ENCODE results near the gene TNFSF13. TPM values are rescaled to one million over a fixed set of nuclear protein-coding genes. Genes with fewer than 3 reads are reported as not detected.

Gene TNFSF13
- total RNA-seq, 1 experiment from 2014 or later: 19.7 TPM

DNA sequence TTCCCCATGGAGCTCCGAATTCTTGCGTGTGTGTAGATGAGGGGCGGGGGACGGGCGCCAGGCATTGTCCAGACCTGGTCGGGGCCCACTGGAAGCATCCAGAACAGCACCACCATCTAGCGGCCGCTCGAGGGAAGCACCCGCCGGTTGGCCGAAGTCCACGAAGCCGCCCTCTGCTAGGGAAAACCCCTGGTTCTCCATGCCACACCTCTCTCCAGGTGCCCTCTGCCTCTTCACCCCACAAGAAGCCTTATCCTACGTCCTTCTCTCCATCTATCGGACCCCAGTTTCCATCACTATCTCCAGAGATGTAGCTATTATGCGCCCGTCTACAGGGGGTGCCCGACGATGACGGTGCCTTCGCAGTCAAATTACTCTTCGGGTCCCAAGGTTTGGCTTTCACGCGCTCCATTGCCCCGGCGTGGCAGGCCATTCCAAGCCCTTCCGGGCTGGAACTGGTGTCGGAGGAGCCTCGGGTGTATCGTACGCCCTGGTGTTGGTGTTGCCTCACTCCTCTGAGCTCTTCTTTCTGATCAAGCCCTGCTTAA lies 2.6 kb downstream of the TNFSF13 start:
- Mint-ChIP-seq H3K9me3 (ENCODE audit: low read depth, unreplicated experiment) (no peaks in the 10 kb centered on the region), H3K4me3 (ENCODE audit: low read depth, unreplicated experiment) (peak overlapping the region; percentile 90), H3K36me3 (ENCODE audit: insufficient read depth, unreplicated experiment) (peaks cover 72% of the 10 kb centered on the region), H3K4me1 (ENCODE audit: low read depth, unreplicated experiment) (peaks cover 40% of the 10 kb centered on the region), H3K27me3 (ENCODE audit: unreplicated experiment) (no peaks in the 10 kb centered on the region), H3K27ac (ENCODE audit: unreplicated experiment) (peak overlapping the region; percentile 64)
- TF ChIP-seq, protein P1, sequence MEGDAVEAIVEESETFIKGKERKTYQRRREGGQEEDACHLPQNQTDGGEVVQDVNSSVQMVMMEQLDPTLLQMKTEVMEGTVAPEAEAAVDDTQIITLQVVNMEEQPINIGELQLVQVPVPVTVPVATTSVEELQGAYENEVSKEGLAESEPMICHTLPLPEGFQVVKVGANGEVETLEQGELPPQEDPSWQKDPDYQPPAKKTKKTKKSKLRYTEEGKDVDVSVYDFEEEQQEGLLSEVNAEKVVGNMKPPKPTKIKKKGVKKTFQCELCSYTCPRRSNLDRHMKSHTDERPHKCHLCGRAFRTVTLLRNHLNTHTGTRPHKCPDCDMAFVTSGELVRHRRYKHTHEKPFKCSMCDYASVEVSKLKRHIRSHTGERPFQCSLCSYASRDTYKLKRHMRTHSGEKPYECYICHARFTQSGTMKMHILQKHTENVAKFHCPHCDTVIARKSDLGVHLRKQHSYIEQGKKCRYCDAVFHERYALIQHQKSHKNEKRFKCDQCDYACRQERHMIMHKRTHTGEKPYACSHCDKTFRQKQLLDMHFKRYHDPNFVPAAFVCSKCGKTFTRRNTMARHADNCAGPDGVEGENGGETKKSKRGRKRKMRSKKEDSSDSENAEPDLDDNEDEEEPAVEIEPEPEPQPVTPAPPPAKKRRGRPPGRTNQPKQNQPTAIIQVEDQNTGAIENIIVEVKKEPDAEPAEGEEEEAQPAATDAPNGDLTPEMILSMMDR (IDR thresholded peaks at IDR 0.05; ENCODE audit: unreplicated experiment): peak; percentile 43
- CTCF ChIA-PET: interaction anchor here (0.6 to 2.6 kb wide), 12 partner anchors 13 to 1292 kb away, joined by 3 to 33 read pairs (median 3); partner anchors contain the start of genes DNAH2, SLC2A4, TMEM102 and TMEM256
- intact Hi-C loops (cut with micrococcal nuclease; ENCODE audit: unreplicated experiment): loop anchor here (1.0 to 5.0 kb wide), 3 partner anchors 47 to 204 kb away; partner anchors contain the start of genes FGF11, TMEM102 and TMEM95
- TSS peak; percentile 82 for BruUV-seq (replicated peaks)
- peak; percentile 90 for DNase-seq

DNA sequence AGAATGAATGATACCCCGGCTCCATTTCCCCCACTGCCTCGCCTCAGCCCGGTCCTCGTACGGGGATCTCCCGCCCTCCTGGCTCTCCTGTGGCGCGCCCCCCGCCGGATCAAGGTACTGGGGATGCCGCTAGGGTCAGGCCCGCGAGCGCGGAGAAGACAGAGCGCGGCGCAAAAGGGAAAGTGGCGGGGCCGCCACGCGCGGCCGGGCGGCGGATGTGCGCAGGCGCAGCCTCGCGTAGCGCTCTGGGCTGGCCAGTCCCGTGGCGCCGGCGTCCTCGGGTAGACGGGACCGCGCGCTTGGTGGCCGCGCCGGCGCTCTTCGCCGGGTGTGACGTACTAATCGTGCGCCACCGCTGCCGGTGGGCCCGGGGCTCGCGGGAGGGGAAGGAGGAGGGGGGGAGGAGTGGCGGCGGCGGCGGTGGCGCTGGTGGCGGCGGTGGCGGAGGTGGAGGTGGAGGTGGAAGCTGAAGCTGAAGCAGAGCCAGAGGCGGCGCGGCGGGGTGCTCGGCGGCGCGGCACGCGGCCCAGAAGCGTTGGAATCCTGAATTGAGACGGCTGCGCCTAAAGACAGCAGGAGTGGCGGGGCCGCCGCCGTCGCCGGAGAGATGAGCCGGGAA lies 3.1 kb downstream of the TNFSF13 start, which contains the start of gene SENP3:
Gene SENP3 (plus strand): TSS at position 331 of the 619 bp plus-strand sequence. CDS start 1,158 bp downstream, outside the sequence.
- intact Hi-C loops (cut with micrococcal nuclease; ENCODE audit: unreplicated experiment): loop anchor here (1.0 to 5.0 kb wide), 3 partner anchors 47 to 204 kb away; partner anchors contain the start of genes FGF11, TMEM102 and TMEM95
- DNase-seq: peak; percentile 88
- TF ChIP-seq, protein P1 (IDR thresholded peaks at IDR 0.05; ENCODE audit: unreplicated experiment): no peak
- no peaks in the 10 kb centered on the region for H3K27me3 Mint-ChIP-seq (ENCODE audit: unreplicated experiment)
- CTCF ChIA-PET: interaction anchor here (1.3 to 2.2 kb wide), 3 partner anchors 29 to 281 kb away, joined by 3 to 13 read pairs (median 5); partner anchors contain the start of genes SLC2A4 and TMEM102
- no peaks in the 10 kb centered on the region for H3K9me3 Mint-ChIP-seq (ENCODE audit: low read depth, unreplicated experiment)
- H3K4me1 Mint-ChIP-seq (ENCODE audit: low read depth, unreplicated experiment): peaks cover 40% of the 10 kb centered on the region
- no TSS peak for BruUV-seq (replicated peaks)
- peak within 1 kb of the TSS; percentile 86 for H3K27ac Mint-ChIP-seq (ENCODE audit: unreplicated experiment)
- peak within 1 kb of the TSS; percentile 90 for H3K4me3 Mint-ChIP-seq (ENCODE audit: low read depth, unreplicated experiment)
- peaks cover 75% of the 10 kb centered on the region for H3K36me3 Mint-ChIP-seq (ENCODE audit: insufficient read depth, unreplicated experiment)

DNA sequence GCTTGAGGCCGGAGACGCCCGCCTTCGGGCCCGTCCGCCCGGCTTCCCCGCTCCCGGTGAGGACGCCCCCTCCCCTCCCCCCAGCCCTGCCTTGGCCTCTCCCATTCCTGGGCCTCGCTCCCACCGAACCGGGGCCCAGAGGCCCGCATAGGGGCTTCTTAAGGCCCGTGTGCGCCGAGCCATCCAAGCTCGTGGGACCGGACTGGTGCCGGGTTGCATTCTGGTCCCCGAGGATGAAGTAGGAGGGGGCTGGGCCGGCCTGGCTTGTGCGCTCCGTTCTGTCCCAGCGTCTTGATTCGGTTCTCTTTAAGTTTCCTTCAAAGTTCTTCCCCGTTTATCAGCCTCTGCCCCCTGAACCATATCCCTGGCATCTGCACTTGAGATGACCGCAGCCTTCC lies 3.7 kb downstream of the TNFSF13 start:
- Mint-ChIP-seq H3K9me3 (ENCODE audit: low read depth, unreplicated experiment) (no peaks in the 10 kb centered on the region), H3K4me3 (ENCODE audit: low read depth, unreplicated experiment) (peak overlapping the region; percentile 90), H3K4me1 (ENCODE audit: low read depth, unreplicated experiment) (peaks cover 40% of the 10 kb centered on the region), H3K27ac (ENCODE audit: unreplicated experiment) (peak overlapping the region; percentile 86), H3K27me3 (ENCODE audit: unreplicated experiment) (no peaks in the 10 kb centered on the region), H3K36me3 (ENCODE audit: insufficient read depth, unreplicated experiment) (peaks cover 78% of the 10 kb centered on the region)
- TF ChIP-seq, protein P1 (IDR thresholded peaks at IDR 0.05; ENCODE audit: unreplicated experiment): no peak
- intact Hi-C loops (cut with micrococcal nuclease; ENCODE audit: unreplicated experiment): loop anchor here (5.0 kb wide), 2 partner anchors 125 to 205 kb away; partner anchors contain the start of genes FGF11, TMEM102 and TMEM95
- DNase-seq: no peak
- CTCF ChIA-PET: interaction anchor here (2.2 kb wide), 1 partner anchor 126 kb away, joined by 13 read pairs; the partner anchor contains the start of gene TMEM102
- BruUV-seq (replicated peaks): no TSS peak

DNA sequence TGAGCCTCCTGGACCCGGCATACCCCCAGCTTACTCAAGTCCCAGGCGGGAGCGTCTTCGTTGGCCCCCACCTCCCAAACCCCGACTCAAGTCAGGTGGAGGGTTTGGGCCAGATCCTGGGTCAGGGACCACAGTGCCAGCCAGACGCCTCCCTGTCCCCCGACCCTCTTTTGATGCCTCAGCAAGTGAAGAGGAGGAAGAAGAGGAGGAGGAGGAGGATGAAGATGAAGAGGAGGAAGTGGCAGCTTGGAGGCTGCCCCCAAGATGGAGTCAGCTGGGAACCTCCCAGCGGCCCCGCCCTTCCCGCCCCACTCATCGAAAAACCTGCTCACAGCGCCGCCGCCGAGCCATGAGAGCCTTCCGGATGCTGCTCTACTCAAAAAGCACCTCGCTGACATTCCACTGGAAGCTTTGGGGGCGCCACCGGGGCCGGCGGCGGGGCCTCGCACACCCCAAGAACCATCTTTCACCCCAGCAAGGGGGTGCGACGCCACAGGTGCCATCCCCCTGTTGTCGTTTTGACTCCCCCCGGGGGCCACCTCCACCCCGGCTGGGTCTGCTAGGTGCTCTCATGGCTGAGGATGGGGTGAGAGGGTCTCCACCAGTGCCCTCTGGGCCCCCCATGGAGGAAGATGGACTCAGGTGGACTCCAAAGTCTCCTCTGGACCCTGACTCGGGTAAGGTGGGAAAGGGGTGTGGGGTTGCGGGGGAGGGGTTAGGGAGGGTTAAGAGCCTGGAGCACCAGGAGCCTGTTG lies 4.7 kb downstream of the TNFSF13 start:
- no peak overlapping the region for H3K27ac Mint-ChIP-seq (ENCODE audit: unreplicated experiment)
- CTCF ChIA-PET: no interaction called here
- peaks cover 77% of the 10 kb centered on the region for H3K36me3 Mint-ChIP-seq (ENCODE audit: insufficient read depth, unreplicated experiment)
- intact Hi-C loops (cut with micrococcal nuclease; ENCODE audit: unreplicated experiment): loop anchor here (5.0 kb wide), 2 partner anchors 126 to 206 kb away; partner anchors contain the start of genes FGF11, TMEM102 and TMEM95
- peaks cover 31% of the 10 kb centered on the region for H3K4me1 Mint-ChIP-seq (ENCODE audit: low read depth, unreplicated experiment)
- peak overlapping the region; percentile 90 for H3K4me3 Mint-ChIP-seq (ENCODE audit: low read depth, unreplicated experiment)
- TF ChIP-seq, protein P1 (IDR thresholded peaks at IDR 0.05; ENCODE audit: unreplicated experiment): no peak
- DNase-seq: no peak
- BruUV-seq (replicated peaks): no TSS peak
- H3K9me3 Mint-ChIP-seq (ENCODE audit: low read depth, unreplicated experiment): no peaks in the 10 kb centered on the region
- H3K27me3 Mint-ChIP-seq (ENCODE audit: unreplicated experiment): no peaks in the 10 kb centered on the region
